A549 (cell line): ENCODE data around the gene LBP.

Experiments used
- FOXS1 ChIP-seq: fragments of 250-450 bp; sonication (Bioruptor Pico); IDR thresholded peaks from 2 replicates; pipeline ENCODE4 v1.5.0; 2020; ENCODE audit warnings: mild to moderate bottlenecking, moderate library complexity
- HOXB13 ChIP-seq: fragments of 250-450 bp; sonication (Bioruptor Pico); IDR thresholded peaks from 2 replicates; pipeline ENCODE4 v1.5.0; 2020; ENCODE audit warnings: low read depth, mild to moderate bottlenecking, moderate library complexity
- HOXB5 ChIP-seq: fragments of 250-450 bp; sonication (Bioruptor Pico); IDR thresholded peaks from 2 replicates; pipeline ENCODE4 v1.5.0; 2020; ENCODE audit warnings: mild to moderate bottlenecking, moderate library complexity
- KDM5A ChIP-seq: fragments of 200-600 bp; sonication (generic); IDR thresholded peaks from 2 replicates; pipeline ENCODE4 v1.6.1; 2016; ENCODE audit warnings: antibody characterized with exemption, mild to moderate bottlenecking
- POLR2A ChIP-seq: IDR thresholded peaks from 2 replicates; pipeline ENCODE4 v1.6.1; 2012; ENCODE audit warnings: mild to moderate bottlenecking, low read length
- RAD21 ChIP-seq, 2 experiments: fragments of >200 bp in 1 of 2; sonication (Bioruptor Twin) in 1 of 2; formaldehyde crosslinking in 1 of 2; IDR thresholded peaks in 1 of 2; conservative IDR thresholded peaks in 1 of 2; 2 replicates in 1 of 2; 3 replicates in 1 of 2; pipeline ENCODE4 v1.6.1; 2012 to 2018; ENCODE audit warnings: inconsistent platforms in 1 of 2
- RNF2 ChIP-seq: fragments of 200-600 bp; sonication (generic); IDR thresholded peaks from 2 replicates; pipeline ENCODE4 v1.6.1; 2016; ENCODE audit warnings: low read depth, mild to moderate bottlenecking, antibody characterized with exemption, moderate library complexity, borderline replicate concordance
- TF ChIP-seq, protein P1 (sequence below): fragments of >200 bp; sonication (Bioruptor Twin); formaldehyde crosslinking; IDR thresholded peaks from 3 replicates; pipeline ENCODE4 v1.5.1; 2016
- TF ChIP-seq, protein P2 (sequence below): IDR thresholded peaks from 2 replicates; pipeline ENCODE4 v1.6.1; 2012

DNA sequence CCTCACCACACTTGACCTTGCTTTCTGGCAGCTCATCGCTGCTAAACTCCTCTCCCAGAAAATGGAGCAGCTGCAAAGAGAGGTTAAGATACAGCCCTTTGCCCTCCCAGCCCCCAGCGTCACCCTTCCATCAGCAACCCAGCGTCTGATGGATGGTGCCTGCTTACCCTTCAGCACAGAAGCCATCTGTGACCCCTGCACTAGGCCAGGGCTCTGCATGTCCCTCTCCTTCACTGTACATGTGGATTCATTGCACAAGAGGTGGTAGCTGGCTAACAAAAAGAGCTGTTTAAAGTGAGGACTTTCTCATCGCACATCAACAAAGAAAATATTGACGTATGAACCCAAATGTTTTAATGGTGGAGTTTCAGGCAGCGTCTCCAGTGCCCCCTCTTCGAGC, 12.3 kb downstream of the LBP start:
- TF ChIP-seq POLR2A (no peak), RAD21 (conservative IDR thresholded peaks at IDR 0.05 in 1 of 2, IDR thresholded peaks at IDR 0.05 in 1 of 2) (no peak), RNF2 (no peak), KDM5A (no peak), HOXB13 (no peak), HOXB5 (CRISPR knock-in tag) (no peak), FOXS1 (CRISPR knock-in tag) (no peak)
- TF ChIP-seq, protein P1, sequence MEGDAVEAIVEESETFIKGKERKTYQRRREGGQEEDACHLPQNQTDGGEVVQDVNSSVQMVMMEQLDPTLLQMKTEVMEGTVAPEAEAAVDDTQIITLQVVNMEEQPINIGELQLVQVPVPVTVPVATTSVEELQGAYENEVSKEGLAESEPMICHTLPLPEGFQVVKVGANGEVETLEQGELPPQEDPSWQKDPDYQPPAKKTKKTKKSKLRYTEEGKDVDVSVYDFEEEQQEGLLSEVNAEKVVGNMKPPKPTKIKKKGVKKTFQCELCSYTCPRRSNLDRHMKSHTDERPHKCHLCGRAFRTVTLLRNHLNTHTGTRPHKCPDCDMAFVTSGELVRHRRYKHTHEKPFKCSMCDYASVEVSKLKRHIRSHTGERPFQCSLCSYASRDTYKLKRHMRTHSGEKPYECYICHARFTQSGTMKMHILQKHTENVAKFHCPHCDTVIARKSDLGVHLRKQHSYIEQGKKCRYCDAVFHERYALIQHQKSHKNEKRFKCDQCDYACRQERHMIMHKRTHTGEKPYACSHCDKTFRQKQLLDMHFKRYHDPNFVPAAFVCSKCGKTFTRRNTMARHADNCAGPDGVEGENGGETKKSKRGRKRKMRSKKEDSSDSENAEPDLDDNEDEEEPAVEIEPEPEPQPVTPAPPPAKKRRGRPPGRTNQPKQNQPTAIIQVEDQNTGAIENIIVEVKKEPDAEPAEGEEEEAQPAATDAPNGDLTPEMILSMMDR = no peak
- TF ChIP-seq, protein P2, sequence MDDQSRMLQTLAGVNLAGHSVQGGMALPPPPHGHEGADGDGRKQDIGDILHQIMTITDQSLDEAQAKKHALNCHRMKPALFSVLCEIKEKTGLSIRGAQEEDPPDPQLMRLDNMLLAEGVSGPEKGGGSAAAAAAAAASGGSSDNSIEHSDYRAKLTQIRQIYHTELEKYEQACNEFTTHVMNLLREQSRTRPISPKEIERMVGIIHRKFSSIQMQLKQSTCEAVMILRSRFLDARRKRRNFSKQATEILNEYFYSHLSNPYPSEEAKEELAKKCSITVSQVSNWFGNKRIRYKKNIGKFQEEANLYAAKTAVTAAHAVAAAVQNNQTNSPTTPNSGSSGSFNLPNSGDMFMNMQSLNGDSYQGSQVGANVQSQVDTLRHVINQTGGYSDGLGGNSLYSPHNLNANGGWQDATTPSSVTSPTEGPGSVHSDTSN = no peak
